Measurements from ENCODE around the gene DDB1.

- no peak; a peak in 1 of 4 replicates for TF ChIP-seq POLR2A (IDR thresholded peaks at IDR 0.05; ENCODE audit: insufficient read depth in 1 of 2, low read depth in 2 of 2, low read length in 2 of 2)
- TF ChIP-seq CTCF (CRISPR knock-in tag; IDR thresholded peaks at IDR 0.05), result no peak
- no peak for TF ChIP-seq YY1 (IDR thresholded peaks at IDR 0.05; ENCODE audit: insufficient read depth, insufficient replicate concordance, low read depth, low read length)
- TF ChIP-seq POLR2AphosphoS5 (IDR thresholded peaks at IDR 0.05; ENCODE audit: low read depth, low read length), result no peak
- TF ChIP-seq CBX5 (CRISPR knock-in tag; IDR thresholded peaks at IDR 0.05; ENCODE audit: borderline replicate concordance), result no peak
- no peak for TF ChIP-seq ZNF276 (CRISPR knock-in tag; IDR thresholded peaks at IDR 0.05; ENCODE audit: low read depth)
- no peak for TF ChIP-seq ZBTB7B (CRISPR knock-in tag; IDR thresholded peaks at IDR 0.05)
- TF ChIP-seq POLR2AphosphoS2 (IDR thresholded peaks at IDR 0.05; ENCODE audit: low read depth, low read length), result no peak
- no peak for TF ChIP-seq SUZ12 (IDR thresholded peaks at IDR 0.05; ENCODE audit: low read depth, low read length)
Measured at GRCh38 chr11:61270354-61271076, 62.4 kb downstream of the DDB1 start.
